NCI-H2196 treated with DMSO at 0.1 percent for 48 hours (cell line): Measurements from ENCODE around the gene UVSSA.
"Not testable (repeated sequence)": the region's sequence is repeated elsewhere in the genome, so short reads cannot be mapped to it uniquely, and the experiment has no call there.

Source experiments
- DNase-seq: peaks from one replicate; lab custom pipeline; 2025; ENCODE audit not compliant: unreplicated experiment; lab: John Stamatoyannopoulos, UW

The UVSSA gene

GRCh38 chr4:1385373-1386340, 38.6 kb downstream of the UVSSA start:
- no peak for DNase-seq

GRCh38 chr4:1393363-1393762, 46.4 kb downstream of the UVSSA start:
- not testable (repeated sequence) for DNase-seq

GRCh38 chr4:1393866-1394265, 46.9 kb downstream of the UVSSA start:
- DNase-seq, result no peak

- not testable (repeated sequence) for DNase-seq
Observed at GRCh38 chr4:1394554-1395388, 47.8 kb downstream of the UVSSA start.

- DNase-seq, result not testable (repeated sequence)
Observed at GRCh38 chr4:1395389-1395820, 48.4 kb downstream of the UVSSA start.

- no peak for DNase-seq
Observed at GRCh38 chr4:1395941-1396805, 49.2 kb downstream of the UVSSA start.

- DNase-seq, result no peak
Observed at GRCh38 chr4:1396806-1397455, 49.9 kb downstream of the UVSSA start.

GRCh38 chr4:1398681-1399507, 51.9 kb downstream of the UVSSA start:
- no peak for DNase-seq

GRCh38 chr4:1399508-1400190, 52.6 kb downstream of the UVSSA start:
- no peak for DNase-seq

- DNase-seq, result no peak
Observed at GRCh38 chr4:1400191-1400805, 53.3 kb downstream of the UVSSA start.

- DNase-seq, result no peak
Observed at GRCh38 chr4:1400831-1401408, 53.9 kb downstream of the UVSSA start.

GRCh38 chr4:1401409-1402020, 54.5 kb downstream of the UVSSA start:
- no peak for DNase-seq

GRCh38 chr4:1402021-1402515, 55.1 kb downstream of the UVSSA start:
- DNase-seq, result no peak

GRCh38 chr4:1402516-1403091, 55.6 kb downstream of the UVSSA start:
- no peak for DNase-seq

GRCh38 chr4:1403177-1403583, 56.2 kb downstream of the UVSSA start:
- no peak for DNase-seq

GRCh38 chr4:1403591-1404572, 56.9 kb downstream of the UVSSA start:
- DNase-seq, result no peak
